GM06990 (cell line): ENCODE results near the gene ANKH.

Source experiments
- DNase-seq: peaks from one replicate; pipeline ENCODE4 v3.0.0-alpha.2; 2011; ENCODE audit not compliant: insufficient read length; ENCODE audit errors: extremely low read depth
- H3K27me3 ChIP-seq: replicated peaks from 2 replicates; pipeline ENCODE4 v1.6.0; 2011; ENCODE audit warnings: low read length; ENCODE audit not compliant: control insufficient read depth, insufficient read depth
- H3K36me3 ChIP-seq: 2 replicates; pipeline ENCODE4 v1.5.1; 2011; ENCODE audit warnings: low read length; ENCODE audit not compliant: control insufficient read depth, insufficient read depth
- H3K4me3 ChIP-seq: replicated peaks from 2 replicates; pipeline ENCODE4 v1.5.1; 2011; ENCODE audit warnings: low read depth, mild to moderate bottlenecking, control low read depth, low read length
- CTCF ChIP-seq: IDR thresholded peaks from 2 replicates; pipeline ENCODE4 v1.5.1; 2011; ENCODE audit warnings: low read length, control low read depth, mild to moderate bottlenecking, inconsistent platforms; ENCODE audit not compliant: insufficient read depth, poor library complexity, severe bottlenecking

Gene ANKH

GRCh38 chr5:14859150-14859549, 12.4 kb downstream of the ANKH start:
- DNase-seq = no peak
- Histone ChIP-seq H3K36me3 (no peaks in the 10 kb centered on the region), H3K27me3 (no peaks in the 10 kb centered on the region), H3K4me3 (no peak overlapping the region)
- no peak for TF ChIP-seq CTCF

GRCh38 chr5:14855366-14855765, 16.2 kb downstream of the ANKH start:
- DNase-seq = no peak
- Histone ChIP-seq H3K27me3 (no peaks in the 10 kb centered on the region), H3K36me3 (no peaks in the 10 kb centered on the region), H3K4me3 (no peak overlapping the region)
- TF ChIP-seq CTCF = no peak

- Histone ChIP-seq H3K36me3 (no peaks in the 10 kb centered on the region), H3K27me3 (no peaks in the 10 kb centered on the region)
- no peak for TF ChIP-seq CTCF
Measured at GRCh38 chr5:14854799-14855198, 16.8 kb downstream of the ANKH start.

GRCh38 chr5:14853685-14854084, 17.9 kb downstream of the ANKH start:
- Histone ChIP-seq H3K36me3 (no peaks in the 10 kb centered on the region), H3K4me3 (no peak overlapping the region), H3K27me3 (no peaks in the 10 kb centered on the region)
- no peak for TF ChIP-seq CTCF
- no peak for DNase-seq

More at GRCh38 chr5:14854799-14855198, 16.8 kb downstream of the ANKH start:
- H3K4me3 ChIP-seq = no peak overlapping the region
- DNase-seq = no peak

GRCh38 chr5:14852779-14853178, 18.8 kb downstream of the ANKH start:
- no peak for TF ChIP-seq CTCF
- DNase-seq = no peak
- H3K4me3 ChIP-seq = no peak overlapping the region

GRCh38 chr5:14851999-14852526, 19.5 kb downstream of the ANKH start:
- DNase-seq = no peak
- Histone ChIP-seq H3K4me3 (no peak overlapping the region), H3K27me3 (no peaks in the 10 kb centered on the region), H3K36me3 (no peaks in the 10 kb centered on the region)
- no peak for TF ChIP-seq CTCF

More at GRCh38 chr5:14852779-14853178, 18.8 kb downstream of the ANKH start:
- Histone ChIP-seq H3K36me3 (no peaks in the 10 kb centered on the region), H3K27me3 (no peaks in the 10 kb centered on the region)
